Body of pancreas (tissue), 4 donors: Measurements from ENCODE around the gene PHC3. TPM values are rescaled to one million over a fixed set of nuclear protein-coding genes. Genes with fewer than 3 reads are reported as not detected.

Source experiments
- ATAC-seq: fragments of 150-250 bp; one replicate; pipeline ENCODE4 v1.9.1; 2016
- DNase-seq, 4 donors: peaks; one replicate each; pipeline ENCODE4 v3.0.0-alpha.2; 2019
- H3K27ac ChIP-seq, 4 donors: fragments of 200-600 bp; sonication (generic); 1 replicate in 3 of 4; 2 replicates in 1 of 4; pipeline versions ENCODE4 v1.5.1 to v1.6.1; 2016 to 2019; ENCODE audit warnings: mild to moderate bottlenecking in 1 of 4, mixed read lengths in 1 of 4, moderate library complexity in 1 of 4
- H3K27me3 ChIP-seq, 2 donors: fragments of 200-600 bp; sonication (generic); one replicate each; pipeline ENCODE4 v1.6.0; 2016; ENCODE audit warnings: mild to moderate bottlenecking in 1 of 2
- H3K36me3 ChIP-seq, 2 donors: fragments of 200-600 bp; sonication (generic); replicated peaks in 1 of 2; 2 replicates each; pipeline ENCODE4 v1.5.1; 2016; ENCODE audit warnings: low read depth in 2 of 2; ENCODE audit not compliant: insufficient read depth in 1 of 2
- H3K4me1 ChIP-seq: fragments of 200-600 bp; sonication (generic); one replicate; pipeline ENCODE4 v1.6.0; 2016
- H3K4me3 ChIP-seq, 2 donors: fragments of 200-600 bp; sonication (generic); 1 replicate in 1 of 2; 2 replicates in 1 of 2; pipeline ENCODE4 v1.5.1; 2016 to 2019
- H3K9me3 ChIP-seq, 3 donors: fragments of 200-600 bp; sonication (generic); 1 replicate in 2 of 3; 2 replicates in 1 of 3; pipeline ENCODE4 v1.5.1; 2016
- POLR2A ChIP-seq, 3 donors: fragments of 450-650 bp; IDR thresholded peaks; one replicate each; pipeline ENCODE4 v1.6.1; 2016; ENCODE audit warnings: antibody characterized with exemption in 3 of 3, mild to moderate bottlenecking in 2 of 3
- WGBS, 2 donors: methylation state at CpG; one replicate each; pipeline ENCODE4 v1.1.5; 2017; 5-methylcytosine and 5-hydroxymethylcytosine counted together
- intact Hi-C: fragments of 100-400 bp; cut with DNase I; formaldehyde crosslinking; loops from one replicate; pipeline ENCODE4 v1.15.1; 2023
- total RNA-seq, 2 donors: library from RNA; depleted of rRNA; stranded (reverse); fragments of >200 nt; gene quantifications; one replicate each; pipeline ENCODE4 v1.1.0, GENCODE V29; 2016
- TF ChIP-seq, protein P1 (sequence below), 7 experiments: fragments of 450-650 bp in 4 of 7; fragments of 200-600 bp in 3 of 7; sonication (generic) in 3 of 7; IDR thresholded peaks; one replicate each; pipeline ENCODE4 v1.5.1; 2016 to 2019; ENCODE audit warnings: antibody characterized with exemption in 7 of 7

PHC3 gene
- total RNA-seq, 2 donors from 2014 or later = 34.8 to 58.7 TPM

DNA sequence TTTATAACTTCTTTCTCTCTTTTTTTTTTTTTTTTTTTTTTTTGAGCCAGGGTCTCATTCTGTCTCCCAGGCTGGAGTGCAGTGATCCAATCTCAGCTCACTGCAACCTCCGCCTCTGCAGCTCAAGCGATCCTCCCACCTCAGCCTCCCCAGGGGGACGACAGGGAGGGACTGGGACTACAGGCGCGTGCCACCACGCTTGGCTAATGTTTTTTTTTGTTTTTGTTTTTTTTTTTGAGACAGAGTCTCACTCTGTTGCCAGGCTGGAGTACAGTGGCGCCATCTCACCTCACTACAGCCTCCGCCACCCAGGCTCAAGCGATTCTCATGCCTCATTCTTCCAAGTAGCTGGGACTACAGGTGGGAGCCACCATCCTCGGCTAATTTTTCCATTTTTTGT lies 23.0 kb upstream of the PHC3 start:
- H3K27me3 ChIP-seq = no peaks in the 10 kb centered on the region
- no peaks in the 10 kb centered on the region for H3K4me1 ChIP-seq
- no peaks in the 10 kb centered on the region for H3K9me3 ChIP-seq
- H3K27ac ChIP-seq = no peak overlapping the region
- TF ChIP-seq, protein P1, sequence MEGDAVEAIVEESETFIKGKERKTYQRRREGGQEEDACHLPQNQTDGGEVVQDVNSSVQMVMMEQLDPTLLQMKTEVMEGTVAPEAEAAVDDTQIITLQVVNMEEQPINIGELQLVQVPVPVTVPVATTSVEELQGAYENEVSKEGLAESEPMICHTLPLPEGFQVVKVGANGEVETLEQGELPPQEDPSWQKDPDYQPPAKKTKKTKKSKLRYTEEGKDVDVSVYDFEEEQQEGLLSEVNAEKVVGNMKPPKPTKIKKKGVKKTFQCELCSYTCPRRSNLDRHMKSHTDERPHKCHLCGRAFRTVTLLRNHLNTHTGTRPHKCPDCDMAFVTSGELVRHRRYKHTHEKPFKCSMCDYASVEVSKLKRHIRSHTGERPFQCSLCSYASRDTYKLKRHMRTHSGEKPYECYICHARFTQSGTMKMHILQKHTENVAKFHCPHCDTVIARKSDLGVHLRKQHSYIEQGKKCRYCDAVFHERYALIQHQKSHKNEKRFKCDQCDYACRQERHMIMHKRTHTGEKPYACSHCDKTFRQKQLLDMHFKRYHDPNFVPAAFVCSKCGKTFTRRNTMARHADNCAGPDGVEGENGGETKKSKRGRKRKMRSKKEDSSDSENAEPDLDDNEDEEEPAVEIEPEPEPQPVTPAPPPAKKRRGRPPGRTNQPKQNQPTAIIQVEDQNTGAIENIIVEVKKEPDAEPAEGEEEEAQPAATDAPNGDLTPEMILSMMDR (IDR thresholded peaks at IDR 0.05) = no peak
- no peak for TF ChIP-seq POLR2A (IDR thresholded peaks at IDR 0.05)
- intact Hi-C loops = no loop called here
- DNase-seq (no peak), ATAC-seq (no peak)
- no peaks in the 10 kb centered on the region for H3K36me3 ChIP-seq
- no peak overlapping the region for H3K4me3 ChIP-seq
- WGBS, 2 donors = 93% methylated on average over 10 of the region's 10 CpGs

DNA sequence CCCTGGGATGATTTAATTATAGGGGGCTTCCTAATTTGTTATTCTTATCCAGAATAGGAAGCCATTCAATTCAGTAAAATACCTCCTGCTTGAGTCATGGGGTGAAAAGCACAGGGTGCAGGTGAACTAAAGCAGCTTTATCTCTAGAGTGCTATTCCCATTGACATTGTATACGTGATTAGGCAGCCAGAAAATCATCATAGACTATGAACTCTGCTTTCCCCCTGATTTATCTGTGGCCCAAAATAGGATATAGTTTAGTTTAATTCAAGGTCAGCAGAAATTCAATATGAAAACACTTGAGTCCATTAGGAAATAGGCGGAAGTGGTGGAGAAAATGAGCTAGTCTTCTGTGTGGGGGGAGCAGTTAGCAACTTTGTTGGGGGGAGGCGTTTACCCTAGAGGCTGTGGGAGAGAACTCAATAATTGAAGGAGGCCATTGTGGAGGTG lies 22.5 kb upstream of the PHC3 start:
- ATAC-seq (no peak), DNase-seq (no peak)
- WGBS, 2 donors = 53 to 66% methylated on average over 3 of the region's 3 CpGs
- no peaks in the 10 kb centered on the region for H3K27me3 ChIP-seq
- H3K36me3 ChIP-seq = no peaks in the 10 kb centered on the region
- no peak overlapping the region for H3K27ac ChIP-seq
- no peaks in the 10 kb centered on the region for H3K4me1 ChIP-seq
- H3K9me3 ChIP-seq = no peaks in the 10 kb centered on the region
- no peak overlapping the region for H3K4me3 ChIP-seq
- TF ChIP-seq, protein P1 (IDR thresholded peaks at IDR 0.05) = no peak
- TF ChIP-seq POLR2A (IDR thresholded peaks at IDR 0.05) = no peak
- intact Hi-C loops = no loop called here

DNA sequence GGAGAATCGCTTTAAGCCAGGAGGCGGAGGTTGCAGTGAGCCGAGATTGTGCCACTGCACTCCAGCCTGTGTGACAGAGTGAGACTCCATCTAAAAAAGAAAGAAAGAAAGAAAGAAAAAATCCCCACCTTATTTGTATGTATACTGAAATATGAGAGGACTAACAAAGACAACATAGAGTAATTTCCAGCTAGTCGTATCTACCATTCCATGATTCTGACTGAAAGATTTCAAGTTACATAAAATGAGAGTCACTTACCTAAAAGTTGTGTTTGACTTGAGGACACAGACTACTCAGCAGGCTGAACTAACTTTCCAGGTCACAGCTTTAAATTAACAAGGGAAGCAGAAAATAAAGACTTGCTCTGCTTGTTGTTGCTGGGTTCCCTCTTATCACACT lies 21.9 kb upstream of the PHC3 start:
- WGBS, 2 donors = 74 to 78% methylated on average over 4 of the region's 4 CpGs
- H3K36me3 ChIP-seq = no peaks in the 10 kb centered on the region
- H3K27ac ChIP-seq = no peak overlapping the region
- TF ChIP-seq POLR2A (IDR thresholded peaks at IDR 0.05) = no peak
- TF ChIP-seq, protein P1 (IDR thresholded peaks at IDR 0.05) = no peak
- H3K9me3 ChIP-seq = no peaks in the 10 kb centered on the region
- intact Hi-C loops = no loop called here
- no peaks in the 10 kb centered on the region for H3K4me1 ChIP-seq
- ATAC-seq = no peak
- no peaks in the 10 kb centered on the region for H3K27me3 ChIP-seq
- no peak overlapping the region for H3K4me3 ChIP-seq
- DNase-seq = no peak

DNA sequence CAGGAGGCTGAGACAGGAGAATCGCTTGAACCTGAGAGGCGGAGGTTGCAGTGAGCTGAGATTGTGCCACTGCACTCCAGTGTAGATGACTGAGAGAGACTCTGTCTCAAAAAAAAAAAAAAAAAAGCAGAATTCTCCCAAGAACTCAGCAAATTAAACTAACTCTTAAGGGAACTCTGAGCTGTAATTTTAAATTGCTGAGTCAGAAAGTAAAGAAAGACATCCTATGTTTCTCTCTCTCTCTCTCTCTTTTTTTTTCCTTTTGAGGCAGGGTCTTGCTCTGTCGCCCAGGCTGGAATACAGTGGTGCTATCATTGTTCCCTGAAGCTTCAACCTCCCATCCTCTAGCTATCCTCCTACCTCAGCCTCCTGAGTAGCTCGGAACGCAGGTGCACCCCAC lies 20.0 kb upstream of the PHC3 start:
- Histone ChIP-seq H3K36me3 (no peaks in the 10 kb centered on the region), H3K27me3 (no peaks in the 10 kb centered on the region), H3K27ac (no peak overlapping the region), H3K9me3 (no peaks in the 10 kb centered on the region), H3K4me1 (no peaks in the 10 kb centered on the region), H3K4me3 (no peak overlapping the region)
- ATAC-seq (no peak), DNase-seq (no peak)
- 93 to 96% methylated on average over 4 to 5 of the region's 5 CpGs for whole genome bisulfite sequencing, 2 donors
- no peak for TF ChIP-seq POLR2A (IDR thresholded peaks at IDR 0.05)
- TF ChIP-seq, protein P1 (IDR thresholded peaks at IDR 0.05) = no peak
- intact Hi-C loops = no loop called here

DNA sequence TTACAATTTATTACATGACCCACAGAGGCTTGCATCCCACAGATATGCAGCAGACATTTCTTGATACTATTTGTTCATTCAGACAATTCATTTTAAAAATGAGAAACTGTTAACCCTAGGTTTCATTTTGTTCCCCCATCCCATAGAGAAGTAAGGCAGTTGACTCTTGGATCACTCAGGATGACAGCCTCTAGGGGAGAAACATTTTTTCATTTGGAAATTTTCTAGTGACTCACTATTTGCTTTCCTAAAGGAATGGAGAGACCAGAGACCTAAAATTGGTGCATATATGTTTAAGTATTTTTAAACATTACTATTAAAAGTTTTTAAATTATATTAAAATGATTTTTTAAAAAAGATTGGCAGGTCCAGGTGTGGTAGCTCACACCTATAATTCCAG lies 19.5 kb upstream of the PHC3 start:
- H3K9me3 ChIP-seq = no peaks in the 10 kb centered on the region
- TF ChIP-seq POLR2A (IDR thresholded peaks at IDR 0.05) = no peak
- TF ChIP-seq, protein P1 (IDR thresholded peaks at IDR 0.05) = no peak
- intact Hi-C loops = no loop called here
- no peak overlapping the region for H3K4me3 ChIP-seq
- H3K27me3 ChIP-seq = no peaks in the 10 kb centered on the region
- no peak for DNase-seq
- no peak for ATAC-seq
- no peak overlapping the region for H3K27ac ChIP-seq
- H3K4me1 ChIP-seq = no peaks in the 10 kb centered on the region
- no peaks in the 10 kb centered on the region for H3K36me3 ChIP-seq
